Neutrophil (primary cell): ENCODE measurements around the gene TCERG1L.

ENCODE experiments used
- H3K27ac ChIP-seq: fragments of 200-600 bp; sonication (generic); 2 replicates; pipeline ENCODE4 v1.5.1; 2016; ENCODE audit warnings: mild to moderate bottlenecking, moderate library complexity
- H3K27me3 ChIP-seq: fragments of 200-600 bp; sonication (generic); 2 replicates; pipeline ENCODE4 v1.6.0; 2016; ENCODE audit warnings: mild to moderate bottlenecking
- H3K36me3 ChIP-seq: fragments of 200-600 bp; sonication (generic); 2 replicates; pipeline ENCODE4 v1.5.1; 2017
- H3K4me1 ChIP-seq, 2 experiments: fragments of 200-600 bp in 1 of 2; sonication (generic) in 1 of 2; 1 replicate in 1 of 2; 2 replicates in 1 of 2; pipeline versions ENCODE4 v1.5.1 to v1.6.1; 2013 to 2016; ENCODE audit warnings: low read depth in 1 of 2, low read length in 1 of 2, mild to moderate bottlenecking in 1 of 2, moderate library complexity in 1 of 2; ENCODE audit not compliant: control insufficient read depth in 1 of 2, insufficient read depth in 1 of 2
- H3K4me3 ChIP-seq, 2 experiments: fragments of 200-600 bp in 1 of 2; sonication (generic) in 1 of 2; 1 replicate in 1 of 2; 2 replicates in 1 of 2; pipeline ENCODE4 v1.5.1; 2013 to 2016; ENCODE audit warnings: low read depth in 1 of 2, low read length in 1 of 2, mild to moderate bottlenecking in 1 of 2, moderate library complexity in 1 of 2
- H3K9me3 ChIP-seq: fragments of 200-600 bp; sonication (generic); 2 replicates; pipeline ENCODE4 v1.5.1; 2016
- CTCF ChIP-seq: fragments of 200-600 bp; sonication (generic); IDR thresholded peaks from 2 replicates; pipeline ENCODE4 v1.5.1; 2016; ENCODE audit warnings: antibody characterized with exemption

TCERG1L gene

GRCh38 chr10:131130025-131130424 is 181.5 kb downstream of the TCERG1L start:
- Histone ChIP-seq H3K4me3 (no peak overlapping the region), H3K4me1 (no peaks in the 10 kb centered on the region), H3K36me3 (no peaks in the 10 kb centered on the region), H3K27ac (no peak overlapping the region), H3K27me3 (no peaks in the 10 kb centered on the region), H3K9me3 (no peaks in the 10 kb centered on the region)
- TF ChIP-seq CTCF = no peak

- Histone ChIP-seq H3K27ac (no peak overlapping the region), H3K9me3 (no peaks in the 10 kb centered on the region), H3K4me3 (no peak overlapping the region), H3K27me3 (no peaks in the 10 kb centered on the region), H3K4me1 (no peaks in the 10 kb centered on the region), H3K36me3 (no peaks in the 10 kb centered on the region)
- TF ChIP-seq CTCF = no peak
Measured at GRCh38 chr10:131129544-131129943, 182.0 kb downstream of the TCERG1L start.

- Histone ChIP-seq H3K4me1 (no peaks in the 10 kb centered on the region), H3K36me3 (no peaks in the 10 kb centered on the region), H3K4me3 (no peak overlapping the region), H3K9me3 (no peaks in the 10 kb centered on the region), H3K27ac (no peak overlapping the region), H3K27me3 (no peaks in the 10 kb centered on the region)
- no peak for TF ChIP-seq CTCF
Measured at GRCh38 chr10:131128731-131129130, 182.8 kb downstream of the TCERG1L start.

GRCh38 chr10:131127610-131128009 is 183.9 kb downstream of the TCERG1L start:
- Histone ChIP-seq H3K27me3 (no peaks in the 10 kb centered on the region), H3K36me3 (no peaks in the 10 kb centered on the region), H3K4me1 (no peaks in the 10 kb centered on the region), H3K4me3 (no peak overlapping the region), H3K9me3 (no peaks in the 10 kb centered on the region), H3K27ac (no peak overlapping the region)
- TF ChIP-seq CTCF = no peak

- no peaks in the 10 kb centered on the region for H3K36me3 ChIP-seq
- no peak overlapping the region for H3K4me3 ChIP-seq
- no peak for TF ChIP-seq CTCF
- H3K9me3 ChIP-seq = no peaks in the 10 kb centered on the region
- no peaks in the 10 kb centered on the region for H3K27me3 ChIP-seq
- no peak overlapping the region for H3K27ac ChIP-seq
- H3K4me1 ChIP-seq = no peaks in the 10 kb centered on the region
Measured at GRCh38 chr10:131127138-131127589, 184.4 kb downstream of the TCERG1L start.
